HG03025 (cell line): Measurements from ENCODE around the gene PRTG.
"Not testable (repeated sequence)": the region's sequence is repeated elsewhere in the genome, so short reads cannot be mapped to it uniquely, and the experiment has no call there.

Experiments
- ATAC-seq: cut with Tn5 transposase; IDR thresholded peaks from one replicate; pipeline ENCODE4 v1.9.1; 2021; ENCODE audit warnings: mild to moderate bottlenecking, moderate library complexity; ENCODE audit not compliant: unreplicated experiment, low FRiP score

Gene PRTG, protein sequence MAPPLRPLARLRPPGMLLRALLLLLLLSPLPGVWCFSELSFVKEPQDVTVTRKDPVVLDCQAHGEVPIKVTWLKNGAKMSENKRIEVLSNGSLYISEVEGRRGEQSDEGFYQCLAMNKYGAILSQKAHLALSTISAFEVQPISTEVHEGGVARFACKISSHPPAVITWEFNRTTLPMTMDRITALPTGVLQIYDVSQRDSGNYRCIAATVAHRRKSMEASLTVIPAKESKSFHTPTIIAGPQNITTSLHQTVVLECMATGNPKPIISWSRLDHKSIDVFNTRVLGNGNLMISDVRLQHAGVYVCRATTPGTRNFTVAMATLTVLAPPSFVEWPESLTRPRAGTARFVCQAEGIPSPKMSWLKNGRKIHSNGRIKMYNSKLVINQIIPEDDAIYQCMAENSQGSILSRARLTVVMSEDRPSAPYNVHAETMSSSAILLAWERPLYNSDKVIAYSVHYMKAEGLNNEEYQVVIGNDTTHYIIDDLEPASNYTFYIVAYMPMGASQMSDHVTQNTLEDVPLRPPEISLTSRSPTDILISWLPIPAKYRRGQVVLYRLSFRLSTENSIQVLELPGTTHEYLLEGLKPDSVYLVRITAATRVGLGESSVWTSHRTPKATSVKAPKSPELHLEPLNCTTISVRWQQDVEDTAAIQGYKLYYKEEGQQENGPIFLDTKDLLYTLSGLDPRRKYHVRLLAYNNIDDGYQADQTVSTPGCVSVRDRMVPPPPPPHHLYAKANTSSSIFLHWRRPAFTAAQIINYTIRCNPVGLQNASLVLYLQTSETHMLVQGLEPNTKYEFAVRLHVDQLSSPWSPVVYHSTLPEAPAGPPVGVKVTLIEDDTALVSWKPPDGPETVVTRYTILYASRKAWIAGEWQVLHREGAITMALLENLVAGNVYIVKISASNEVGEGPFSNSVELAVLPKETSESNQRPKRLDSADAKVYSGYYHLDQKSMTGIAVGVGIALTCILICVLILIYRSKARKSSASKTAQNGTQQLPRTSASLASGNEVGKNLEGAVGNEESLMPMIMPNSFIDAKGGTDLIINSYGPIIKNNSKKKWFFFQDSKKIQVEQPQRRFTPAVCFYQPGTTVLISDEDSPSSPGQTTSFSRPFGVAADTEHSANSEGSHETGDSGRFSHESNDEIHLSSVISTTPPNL

DNA sequence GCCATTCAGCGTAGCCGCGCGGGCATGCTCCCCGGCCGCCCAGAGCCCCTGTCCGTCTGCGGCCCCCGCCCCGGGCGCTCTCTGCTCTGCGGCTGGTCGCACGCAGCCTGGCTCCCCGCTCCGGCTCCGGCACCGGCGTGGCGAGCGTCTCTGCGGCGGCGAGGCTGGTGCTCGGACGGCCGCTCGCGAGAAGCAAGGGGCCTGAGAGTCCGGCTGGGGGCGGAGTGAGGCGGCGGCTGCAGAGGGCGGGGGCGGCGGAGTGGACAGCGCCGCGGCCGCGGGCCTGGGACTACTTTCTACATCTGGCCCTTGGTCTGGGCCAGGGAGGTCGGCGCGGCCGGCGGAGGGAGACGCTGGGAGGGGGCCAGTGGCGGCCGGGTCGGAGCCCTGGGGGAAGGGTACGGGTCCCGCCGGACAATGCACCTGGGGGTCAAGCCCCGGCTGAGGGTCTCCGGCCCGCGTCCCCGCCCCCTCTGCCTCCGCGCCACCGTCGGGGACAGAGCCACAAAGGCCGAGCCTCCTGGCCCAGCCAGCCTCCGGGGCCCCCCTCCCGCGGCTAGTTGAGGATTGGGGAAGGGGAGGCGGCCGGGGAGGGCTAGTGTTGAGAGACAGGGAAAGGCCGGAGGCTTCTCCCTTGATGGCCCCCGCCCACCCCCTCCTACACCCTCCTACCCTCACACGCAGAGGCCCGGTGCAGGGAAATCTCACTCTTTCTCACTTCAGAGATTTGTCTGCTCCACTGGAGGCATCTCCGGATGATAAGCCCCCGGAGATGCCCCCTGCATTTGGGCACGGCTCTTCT is at the start of gene PRTG:
Gene PRTG (minus strand): TSS at position 226 of the 802 bp plus-strand sequence. CDS start 221 bp downstream, at position 5.
- no peak for ATAC-seq

DNA sequence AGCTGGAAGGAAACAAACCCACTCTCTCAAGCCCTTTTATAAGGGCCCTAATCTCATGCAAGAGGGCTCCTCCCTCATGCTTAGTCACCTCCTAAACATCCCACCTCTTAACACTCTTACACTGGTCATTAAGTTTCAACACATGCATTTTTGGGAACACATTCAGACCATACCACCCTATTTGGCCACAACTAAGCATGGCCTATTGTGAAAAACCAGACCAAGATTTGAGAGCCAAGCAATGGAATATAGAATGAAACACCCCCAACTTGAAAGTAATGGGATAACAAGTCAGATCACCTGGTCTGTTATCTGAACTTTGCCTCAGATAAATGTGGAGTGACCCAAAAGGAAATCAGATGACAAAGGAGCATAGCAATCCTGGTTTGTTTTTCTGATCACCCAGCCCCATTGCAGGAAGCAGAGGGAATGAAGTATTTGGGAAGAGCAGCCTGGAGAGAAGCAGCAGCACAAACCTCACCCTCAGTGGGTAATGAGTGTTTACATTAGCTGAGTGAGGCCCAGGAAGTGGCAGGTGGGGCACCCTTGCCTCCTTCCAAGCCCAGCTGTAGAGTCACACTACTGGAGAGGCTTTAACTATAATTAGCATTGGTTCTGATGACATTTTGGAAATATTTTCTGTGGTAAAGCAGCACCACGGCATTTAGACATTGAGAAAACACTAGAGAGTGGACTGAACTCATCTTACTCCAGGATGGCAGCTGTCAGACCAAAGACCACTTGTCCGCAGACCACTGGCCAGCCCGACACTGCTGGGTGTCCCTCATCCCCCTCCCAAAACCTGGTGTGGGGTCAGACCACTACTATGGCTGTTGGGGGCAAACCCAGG is 48.8 kb upstream of the PRTG start:
- ATAC-seq, result no peak

DNA sequence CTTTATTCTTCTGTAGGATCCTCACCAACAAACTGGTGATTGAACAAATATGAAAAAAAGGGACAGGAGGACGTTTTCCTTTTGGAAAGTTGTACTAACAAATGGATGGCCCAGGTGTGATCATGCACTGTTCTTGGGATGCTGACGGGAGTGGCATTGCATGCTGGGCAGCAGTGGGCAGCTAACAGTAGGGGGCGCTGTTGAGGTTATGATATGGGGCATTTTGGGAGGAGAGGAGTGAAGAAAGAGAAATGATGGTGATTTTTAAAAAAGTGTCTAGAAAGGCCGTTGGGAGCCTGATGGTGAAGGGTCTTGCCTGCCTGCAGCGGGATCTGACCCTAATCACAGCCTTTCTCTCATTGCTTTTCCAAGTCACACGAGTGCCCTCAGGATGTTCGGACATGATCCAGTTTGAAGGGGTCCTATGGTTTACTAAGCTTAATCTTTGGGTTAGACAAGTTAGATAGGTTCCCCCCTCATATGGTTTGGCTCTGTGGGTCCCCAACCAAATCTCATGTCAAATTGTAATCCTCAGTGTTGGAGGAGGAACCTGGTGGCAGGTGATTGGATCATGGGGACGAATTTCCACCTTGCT is 46.2 kb upstream of the PRTG start:
- no peak for ATAC-seq

DNA sequence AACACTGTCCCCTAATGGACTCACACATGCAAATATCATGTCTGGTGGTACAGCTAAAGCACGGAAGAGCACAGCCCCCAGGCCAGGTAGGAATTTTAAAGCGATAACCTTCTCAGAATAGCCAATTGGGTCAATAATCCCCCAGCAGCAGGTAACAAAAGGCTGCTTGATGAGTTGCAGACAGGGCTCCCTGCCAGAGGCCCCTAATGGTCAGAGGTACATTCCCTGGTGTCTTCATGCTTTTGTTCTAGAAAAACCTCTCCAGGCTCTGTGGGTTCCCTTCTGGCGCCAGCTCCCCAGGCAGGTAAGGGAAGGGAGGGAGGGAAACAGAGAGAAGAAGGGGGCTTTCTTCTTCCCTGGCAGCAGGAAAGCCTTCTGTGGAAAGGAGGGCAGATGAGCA is 43.4 kb upstream of the PRTG start:
- no peak for ATAC-seq

DNA sequence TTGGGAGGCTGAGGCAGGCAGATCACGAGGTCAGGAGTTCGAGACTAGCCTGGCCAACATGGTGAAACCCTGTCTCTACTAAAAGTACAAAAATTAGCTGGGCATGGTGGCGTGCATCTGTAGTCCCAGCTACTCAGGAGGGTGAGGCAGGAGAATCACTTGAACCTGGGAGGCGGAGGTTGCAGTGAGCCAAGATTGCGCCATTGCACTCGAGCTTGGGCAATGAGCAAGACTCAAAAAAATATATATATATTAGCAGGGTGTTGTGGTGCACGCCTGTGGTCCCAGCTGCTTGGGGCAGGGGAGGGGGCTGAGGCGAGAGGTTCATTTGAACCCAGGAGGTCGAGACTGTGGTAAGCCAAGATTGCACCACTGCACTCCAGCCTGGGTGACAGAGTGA is 42.6 kb upstream of the PRTG start:
- not testable (repeated sequence) for ATAC-seq

DNA sequence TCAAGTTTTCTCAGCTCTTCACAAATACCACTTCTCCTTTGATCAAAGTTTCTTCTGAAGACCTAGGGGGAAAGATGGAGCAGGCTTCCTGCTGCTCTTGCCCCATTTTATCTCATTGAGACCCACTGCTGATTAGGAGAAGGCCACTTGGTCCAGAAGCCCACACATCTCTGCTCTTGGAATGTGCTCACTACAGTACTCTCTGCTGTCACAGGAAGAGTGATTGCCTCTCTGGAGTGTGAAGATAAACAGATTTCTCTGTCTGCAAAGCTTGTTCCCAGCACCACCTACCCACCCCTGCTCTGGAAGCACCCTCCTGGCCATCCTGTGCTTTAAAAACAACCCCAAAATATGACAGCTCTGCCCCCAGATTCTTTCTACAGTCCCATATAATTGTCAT is 41.3 kb upstream of the PRTG start:
- ATAC-seq, result no peak

DNA sequence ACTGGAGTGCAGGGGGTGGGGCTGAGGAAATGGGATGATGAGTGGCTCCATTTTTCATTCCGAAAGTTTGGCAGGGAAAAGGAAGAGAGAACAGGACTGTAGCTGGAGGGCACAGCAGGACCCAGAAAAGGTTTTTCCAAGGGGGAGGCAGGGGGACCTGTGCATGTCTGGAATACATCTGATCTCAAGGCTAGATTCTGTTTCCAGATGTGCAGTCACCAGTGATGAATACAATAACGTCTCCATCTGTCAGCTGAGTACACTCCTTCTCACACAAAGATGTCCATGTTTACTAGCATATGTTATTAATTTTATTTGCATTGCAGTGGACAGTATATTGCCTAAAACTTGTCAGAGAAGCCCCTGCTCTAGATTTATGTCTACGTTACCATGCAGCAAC is 39.9 kb upstream of the PRTG start:
- ATAC-seq, result no peak

DNA sequence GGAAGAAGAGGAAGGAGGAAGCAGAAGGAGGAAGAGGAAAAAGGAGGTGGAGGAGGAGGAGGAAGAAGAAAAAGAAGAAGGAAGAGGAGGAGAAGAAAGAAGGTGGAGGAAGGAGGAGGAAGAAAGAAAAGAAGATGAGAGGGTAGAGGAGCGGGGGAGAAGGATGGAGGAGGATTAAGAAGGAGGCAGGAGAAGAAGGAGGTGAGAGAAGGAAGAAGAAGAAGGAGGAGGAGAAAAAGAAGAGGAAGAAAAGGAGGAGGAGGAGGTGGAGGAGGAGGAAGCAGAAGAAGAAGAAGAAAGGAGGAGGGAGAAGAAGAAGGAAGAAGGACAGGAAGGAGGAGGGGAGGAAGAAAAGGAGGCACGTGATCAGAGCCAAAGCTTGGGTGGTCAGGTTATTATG is 37.3 kb upstream of the PRTG start:
- no peak for ATAC-seq

DNA sequence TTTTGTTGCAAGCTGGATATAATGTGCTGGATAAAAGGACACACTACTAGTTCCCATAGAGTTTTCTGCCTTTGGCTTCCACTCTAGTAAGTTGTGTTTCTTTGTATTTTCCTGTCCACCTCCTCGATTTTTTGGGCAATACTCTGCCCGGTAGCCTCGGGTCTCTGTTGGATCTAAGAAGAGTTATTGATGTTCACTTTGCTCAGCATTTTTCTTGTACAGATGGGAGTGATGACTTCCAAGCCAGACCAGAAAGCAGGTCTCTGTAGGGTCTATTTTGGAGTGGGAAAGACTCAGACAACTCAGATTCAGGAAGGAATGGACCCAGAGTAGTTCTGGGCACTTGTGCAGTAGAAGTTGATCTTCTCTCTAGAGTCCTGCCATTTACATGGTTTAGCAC is 36.0 kb upstream of the PRTG start:
- no peak for ATAC-seq

DNA sequence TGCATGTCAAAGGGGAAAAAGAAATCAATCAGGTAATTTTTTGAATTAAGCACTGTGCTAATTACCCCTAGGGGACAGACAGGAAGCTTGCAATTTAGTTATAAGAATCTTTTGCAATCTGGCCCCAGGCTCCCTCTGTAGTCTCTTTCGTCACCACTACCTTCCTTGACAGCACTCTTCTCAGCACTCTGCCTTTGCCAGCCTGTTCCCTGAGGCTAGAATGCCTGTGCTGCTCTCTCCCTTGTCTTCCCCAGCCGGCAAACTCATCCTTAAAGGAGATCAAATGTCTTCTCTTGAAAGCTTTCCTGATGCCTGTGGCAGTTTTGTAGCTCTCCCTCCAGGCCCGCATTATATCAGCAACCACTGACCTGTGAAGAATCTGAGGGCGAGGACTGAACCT is 32.4 kb upstream of the PRTG start:
- no peak for ATAC-seq

DNA sequence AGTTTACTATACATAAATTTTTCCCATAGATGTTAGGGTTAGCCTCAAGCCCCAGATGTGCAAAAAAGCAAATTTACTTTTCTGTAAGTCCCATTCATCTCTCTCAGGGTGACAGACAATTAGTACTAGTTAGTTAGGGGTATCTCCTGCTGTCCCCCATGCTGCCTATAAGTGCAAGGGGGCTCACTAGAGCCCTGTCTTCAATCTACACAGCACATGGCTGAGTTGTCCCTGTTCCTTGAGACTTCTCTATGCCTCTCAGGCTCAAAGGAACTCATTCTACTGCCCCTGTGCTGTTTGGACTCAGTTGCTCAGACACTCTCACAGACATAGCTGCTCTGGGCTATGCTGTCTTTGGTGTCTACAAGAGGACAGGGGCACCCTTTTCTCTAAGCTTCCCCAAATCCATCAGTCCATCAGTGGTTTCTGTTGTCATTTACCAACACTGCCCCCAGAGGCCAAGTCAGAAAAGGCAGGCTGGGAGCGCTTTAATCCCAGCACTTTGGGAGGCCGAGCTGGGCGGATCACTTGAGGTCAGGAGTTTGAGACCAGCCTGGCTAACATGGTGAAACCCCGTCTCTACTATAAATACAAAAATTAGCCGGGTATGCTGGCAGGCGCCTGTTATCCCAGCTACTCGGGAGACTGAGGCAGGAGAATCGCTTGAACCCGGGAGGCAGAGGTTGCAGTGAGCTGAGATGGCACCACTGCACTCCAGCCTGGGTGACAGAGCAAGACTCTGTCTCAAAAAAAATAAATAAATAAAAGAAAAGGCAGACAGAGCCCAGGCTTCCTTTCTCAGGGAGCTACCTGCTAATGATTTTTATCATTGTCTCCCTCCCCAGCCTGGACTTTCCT is 31.4 kb upstream of the PRTG start:
- ATAC-seq, result no peak

DNA sequence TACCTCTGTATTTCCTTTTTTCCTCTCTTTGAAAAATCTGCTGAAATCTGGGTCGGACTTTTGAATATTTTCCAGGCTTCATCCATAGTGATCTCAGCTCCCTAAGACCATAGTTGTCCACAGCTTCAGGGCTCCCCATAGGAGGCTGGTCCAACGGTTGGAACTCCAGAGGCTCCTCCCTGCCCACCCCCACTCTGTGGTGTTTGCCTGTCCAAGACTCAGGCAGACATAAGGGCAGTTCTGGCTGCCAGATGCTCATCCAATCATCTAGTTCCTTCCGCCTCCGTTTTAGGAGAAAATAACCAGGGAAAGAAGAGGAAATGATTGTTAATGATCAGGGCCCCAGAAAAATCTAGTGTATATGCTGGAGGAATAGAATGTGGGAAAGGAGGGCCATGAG is 27.9 kb upstream of the PRTG start:
- no peak for ATAC-seq

DNA sequence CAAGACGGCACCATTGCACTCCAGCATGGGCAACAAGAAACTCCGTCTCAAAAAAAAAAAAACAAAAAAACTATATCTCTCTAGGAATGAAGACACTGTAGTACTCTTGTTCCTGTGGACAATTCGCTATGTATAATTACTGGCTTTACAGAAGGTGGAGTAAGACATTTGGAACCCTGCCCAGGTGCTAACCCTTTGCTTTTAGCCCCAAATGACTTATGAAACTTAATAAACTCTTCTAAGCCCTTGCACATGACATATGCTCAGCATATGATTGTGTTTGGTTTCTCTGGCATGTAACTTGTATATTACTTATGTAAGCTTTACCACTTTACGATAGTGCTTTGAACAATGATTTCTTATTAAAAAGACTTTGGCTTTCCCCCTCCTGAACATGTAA is 27.3 kb upstream of the PRTG start:
- ATAC-seq, result no peak

DNA sequence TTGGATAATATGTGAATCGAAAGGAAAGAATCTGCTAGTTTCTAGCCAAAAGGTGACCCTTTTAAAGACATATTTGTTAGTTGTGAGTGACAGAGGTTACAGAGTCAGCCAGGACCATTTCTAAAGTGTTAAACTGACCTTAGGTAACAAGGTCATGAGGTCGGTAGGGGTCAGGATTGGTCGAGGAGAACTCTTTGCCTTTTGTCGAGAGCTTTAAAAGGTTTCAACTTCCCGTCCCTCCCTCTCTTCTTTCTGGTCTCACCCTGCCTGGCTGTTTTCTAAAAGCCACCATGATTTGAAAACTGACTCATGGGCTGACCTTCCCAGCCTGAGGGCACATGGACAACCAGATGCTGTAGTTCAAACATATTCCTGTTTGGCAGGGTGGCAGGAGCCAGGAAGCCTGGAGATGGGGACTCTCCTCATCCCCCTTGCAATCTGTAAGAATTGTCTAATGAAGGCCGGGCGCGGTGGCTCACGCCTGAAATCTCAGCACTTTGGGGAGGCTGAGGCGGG is 25.8 kb upstream of the PRTG start:
- no peak for ATAC-seq

DNA sequence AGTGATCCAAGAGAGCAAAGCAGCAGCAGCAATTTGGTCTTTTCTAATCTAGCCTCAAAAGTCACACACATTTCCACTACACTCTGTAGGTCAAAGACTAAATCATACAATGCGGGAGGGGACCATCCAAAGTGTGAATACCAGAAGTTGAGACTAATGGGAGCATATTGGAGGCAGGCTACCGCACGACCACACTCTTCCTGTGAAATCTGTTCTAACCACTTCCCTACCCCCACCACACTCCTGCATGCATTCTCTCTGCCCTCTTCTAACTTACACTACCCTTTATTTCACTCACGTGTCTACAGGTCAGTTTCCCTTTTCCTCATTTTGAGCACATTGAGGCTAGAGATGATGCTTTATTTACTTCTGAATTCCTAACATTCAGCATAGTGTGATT is 23.7 kb upstream of the PRTG start:
- no peak for ATAC-seq

DNA sequence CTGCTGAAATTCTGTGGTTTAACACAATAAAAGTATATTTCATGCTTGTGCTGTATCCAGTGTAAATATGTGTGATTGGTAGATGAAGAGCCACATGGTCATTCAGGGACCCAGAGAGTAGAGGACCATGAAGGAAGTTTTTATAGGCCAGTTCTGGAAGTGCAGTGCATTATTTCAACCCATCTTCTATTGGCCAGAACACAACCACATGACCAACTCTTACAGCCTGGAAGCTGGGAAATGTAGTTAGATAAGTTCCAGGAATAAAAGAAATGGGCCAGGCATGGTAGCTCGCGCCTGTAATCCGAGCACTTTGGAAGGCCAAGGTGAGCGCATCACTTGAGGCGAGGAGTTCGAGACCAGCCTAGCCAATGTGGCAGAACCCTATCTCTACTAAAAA is 21.4 kb upstream of the PRTG start:
- ATAC-seq, result no peak

DNA sequence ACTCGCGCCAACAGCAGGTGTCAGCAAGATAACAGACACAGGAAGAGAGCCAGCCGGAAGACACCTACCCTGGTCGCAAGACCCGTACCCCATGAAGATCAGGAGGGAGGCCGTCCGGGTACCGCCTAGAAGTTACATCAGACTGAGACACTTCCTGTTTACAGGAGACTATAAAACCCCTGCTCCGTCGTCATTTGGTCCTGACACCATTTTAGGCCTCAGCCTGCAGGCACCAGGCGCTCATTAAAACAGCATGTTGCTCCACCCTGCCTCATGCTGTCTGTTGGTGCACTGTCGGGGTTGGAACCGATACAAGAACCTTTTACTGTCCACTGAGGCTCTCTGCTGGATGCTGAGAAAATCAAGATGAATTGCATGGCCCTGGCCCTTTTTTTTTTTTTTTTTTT is 15.6 kb upstream of the PRTG start:
- ATAC-seq, result no peak

DNA sequence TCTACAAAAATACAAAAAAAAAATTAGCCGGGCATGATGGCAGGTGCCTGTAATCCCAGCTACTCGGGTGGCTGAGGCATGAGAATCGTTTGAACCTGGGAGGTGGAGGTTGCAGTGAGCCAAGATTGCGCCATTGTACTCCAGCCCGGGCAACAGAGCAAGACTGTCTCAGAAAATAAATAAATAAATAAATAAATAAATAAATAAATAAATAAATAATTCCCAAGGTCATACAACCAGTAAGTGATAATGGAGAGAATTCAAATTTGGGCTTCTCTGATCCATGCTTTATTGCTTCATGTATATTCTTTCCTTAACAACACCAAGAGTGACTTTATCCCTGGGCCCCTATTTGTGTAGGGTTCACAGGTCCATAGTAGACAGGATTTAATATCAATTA is 10.5 kb upstream of the PRTG start:
- not testable (repeated sequence) for ATAC-seq
